Endodermal cell (in vitro differentiated cells): ENCODE data around the gene SSBP3. TPM values are rescaled to one million over a fixed set of nuclear protein-coding genes. Genes with fewer than 3 reads are reported as not detected.

Experiments used
- DNase-seq: peaks from one replicate; pipeline ENCODE4 v3.0.0-alpha.2; 2017
- H3K27ac ChIP-seq: 2 replicates; pipeline ENCODE4 v1.5.1; 2013; ENCODE audit warnings: mild to moderate bottlenecking, low read depth, low read length, moderate library complexity
- H3K27me3 ChIP-seq: 2 replicates; pipeline ENCODE4 v1.6.1; 2013; ENCODE audit warnings: mild to moderate bottlenecking, low read length, moderate library complexity; ENCODE audit not compliant: insufficient read depth, control insufficient read depth, poor library complexity, severe bottlenecking
- H3K36me3 ChIP-seq: 2 replicates; pipeline ENCODE4 v1.7.0; 2013; ENCODE audit warnings: mild to moderate bottlenecking, low read length, moderate library complexity; ENCODE audit not compliant: control insufficient read depth, insufficient read depth
- H3K4me1 ChIP-seq: one replicate; pipeline ENCODE4 v1.7.0; 2013; ENCODE audit warnings: low read length; ENCODE audit not compliant: control insufficient read depth, insufficient read depth
- H3K4me3 ChIP-seq: 2 replicates; pipeline ENCODE4 v1.5.1; 2013; ENCODE audit warnings: mild to moderate bottlenecking, low read length, moderate library complexity
- H3K9ac ChIP-seq: 2 replicates; pipeline ENCODE4 v1.6.1; 2013; ENCODE audit warnings: mild to moderate bottlenecking, low read length, moderate library complexity; ENCODE audit not compliant: poor library complexity, severe bottlenecking; ENCODE audit errors: extremely low read depth
- H3K9me3 ChIP-seq: 2 replicates; pipeline ENCODE4 v1.6.1; 2013; ENCODE audit warnings: mild to moderate bottlenecking, low read length, moderate library complexity; ENCODE audit not compliant: control insufficient read depth
- H3K27ac Mint-ChIP-seq: 2 replicates; pipeline ENCODE4 v1.8.0; 2020; ENCODE audit warnings: mixed read lengths
- H3K27me3 Mint-ChIP-seq: 2 replicates; pipeline ENCODE4 v1.8.0; 2021; ENCODE audit warnings: mild to moderate bottlenecking, mixed read lengths; ENCODE audit not compliant: insufficient read depth
- H3K36me3 Mint-ChIP-seq: 2 replicates; pipeline ENCODE4 v1.8.0; 2020; ENCODE audit warnings: low read depth, mixed read lengths
- H3K4me1 Mint-ChIP-seq: 2 replicates; pipeline ENCODE4 v1.8.0; 2020; ENCODE audit warnings: mixed read lengths
- H3K4me3 Mint-ChIP-seq: 2 replicates; pipeline ENCODE4 v1.8.0; 2020; ENCODE audit warnings: mild to moderate bottlenecking, moderate library complexity, mixed read lengths
- H3K9me3 Mint-ChIP-seq: 2 replicates; pipeline ENCODE4 v1.8.0; 2020; ENCODE audit warnings: mild to moderate bottlenecking, mixed read lengths
- WGBS, 2 experiments: methylation state at CpG; one replicate each; pipeline versions ENCODE4 v1.1.5 to v1.1.7; 2013; ENCODE audit warnings: missing lambda C conversion rate in 2 of 2, mixed read lengths in 1 of 2; ENCODE audit not compliant: insufficient coverage in 1 of 2, insufficient read length in 1 of 2; 5-methylcytosine and 5-hydroxymethylcytosine counted together
- total RNA-seq, 2 donors: library from RNA; stranded (reverse); fragmentation: NEBNext Ultra II Directional in 1 of 2; extraction: Animal tissue kit (Norgen Biotek cat#: 25700) in 1 of 2; gene quantifications; 2 replicates in 1 of 2; 3 replicates in 1 of 2; pipeline ENCODE4 v1.2.1, GENCODE V29; 2021
- TF ChIP-seq, protein P1 (sequence below): fragments of 200-600 bp; sonication (generic); conservative IDR thresholded peaks from 2 replicates; pipeline ENCODE4 v1.5.0; 2021; ENCODE audit warnings: antibody characterized with exemption, mild to moderate bottlenecking

SSBP3 gene
- total RNA-seq, 2 donors from 2014 or later: 342 TPM

- H3K9me3 Mint-ChIP-seq: no peaks in the 10 kb centered on the region
- no peaks in the 10 kb centered on the region for H3K27me3 Mint-ChIP-seq
- Histone ChIP-seq H3K4me3 (no peak overlapping the region), H3K9ac (no peak overlapping the region), H3K27me3 (no peaks in the 10 kb centered on the region), H3K36me3 (peaks cover 62% of the 10 kb centered on the region), H3K9me3 (no peaks in the 10 kb centered on the region), H3K4me1 (peaks cover 33% of the 10 kb centered on the region), H3K27ac (peak overlapping the region; percentile 24)
- peak overlapping the region; percentile 48 for H3K27ac Mint-ChIP-seq
- H3K36me3 Mint-ChIP-seq: peaks cover 18% of the 10 kb centered on the region
- 92 to 100% methylated on average over 5 to 10 of the region's 10 CpGs for WGBS, 2 experiments
- TF ChIP-seq, protein P1, sequence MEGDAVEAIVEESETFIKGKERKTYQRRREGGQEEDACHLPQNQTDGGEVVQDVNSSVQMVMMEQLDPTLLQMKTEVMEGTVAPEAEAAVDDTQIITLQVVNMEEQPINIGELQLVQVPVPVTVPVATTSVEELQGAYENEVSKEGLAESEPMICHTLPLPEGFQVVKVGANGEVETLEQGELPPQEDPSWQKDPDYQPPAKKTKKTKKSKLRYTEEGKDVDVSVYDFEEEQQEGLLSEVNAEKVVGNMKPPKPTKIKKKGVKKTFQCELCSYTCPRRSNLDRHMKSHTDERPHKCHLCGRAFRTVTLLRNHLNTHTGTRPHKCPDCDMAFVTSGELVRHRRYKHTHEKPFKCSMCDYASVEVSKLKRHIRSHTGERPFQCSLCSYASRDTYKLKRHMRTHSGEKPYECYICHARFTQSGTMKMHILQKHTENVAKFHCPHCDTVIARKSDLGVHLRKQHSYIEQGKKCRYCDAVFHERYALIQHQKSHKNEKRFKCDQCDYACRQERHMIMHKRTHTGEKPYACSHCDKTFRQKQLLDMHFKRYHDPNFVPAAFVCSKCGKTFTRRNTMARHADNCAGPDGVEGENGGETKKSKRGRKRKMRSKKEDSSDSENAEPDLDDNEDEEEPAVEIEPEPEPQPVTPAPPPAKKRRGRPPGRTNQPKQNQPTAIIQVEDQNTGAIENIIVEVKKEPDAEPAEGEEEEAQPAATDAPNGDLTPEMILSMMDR: no peak
- DNase-seq: no peak
- H3K4me3 Mint-ChIP-seq: no peak overlapping the region
- H3K4me1 Mint-ChIP-seq: peaks cover 82% of the 10 kb centered on the region
Measured at GRCh38 chr1:54292002-54292911, 113.9 kb downstream of the SSBP3 start.

- Histone ChIP-seq H3K9ac (no peak overlapping the region), H3K36me3 (peaks cover 60% of the 10 kb centered on the region), H3K9me3 (no peaks in the 10 kb centered on the region), H3K27ac (peak overlapping the region; percentile 19), H3K4me3 (no peak overlapping the region), H3K27me3 (no peaks in the 10 kb centered on the region), H3K4me1 (peaks cover 39% of the 10 kb centered on the region)
- no peaks in the 10 kb centered on the region for H3K27me3 Mint-ChIP-seq
- H3K27ac Mint-ChIP-seq: peak overlapping the region; percentile 48
- H3K9me3 Mint-ChIP-seq: no peaks in the 10 kb centered on the region
- H3K4me1 Mint-ChIP-seq: peaks cover 84% of the 10 kb centered on the region
- TF ChIP-seq, protein P1: no peak
- H3K4me3 Mint-ChIP-seq: no peak overlapping the region
- peaks cover 17% of the 10 kb centered on the region for H3K36me3 Mint-ChIP-seq
- no peak for DNase-seq
- 93 to 96% methylated on average over 17 to 20 of the region's 20 CpGs for WGBS, 2 experiments
Measured at GRCh38 chr1:54291276-54292001, 114.8 kb downstream of the SSBP3 start.

DNA sequence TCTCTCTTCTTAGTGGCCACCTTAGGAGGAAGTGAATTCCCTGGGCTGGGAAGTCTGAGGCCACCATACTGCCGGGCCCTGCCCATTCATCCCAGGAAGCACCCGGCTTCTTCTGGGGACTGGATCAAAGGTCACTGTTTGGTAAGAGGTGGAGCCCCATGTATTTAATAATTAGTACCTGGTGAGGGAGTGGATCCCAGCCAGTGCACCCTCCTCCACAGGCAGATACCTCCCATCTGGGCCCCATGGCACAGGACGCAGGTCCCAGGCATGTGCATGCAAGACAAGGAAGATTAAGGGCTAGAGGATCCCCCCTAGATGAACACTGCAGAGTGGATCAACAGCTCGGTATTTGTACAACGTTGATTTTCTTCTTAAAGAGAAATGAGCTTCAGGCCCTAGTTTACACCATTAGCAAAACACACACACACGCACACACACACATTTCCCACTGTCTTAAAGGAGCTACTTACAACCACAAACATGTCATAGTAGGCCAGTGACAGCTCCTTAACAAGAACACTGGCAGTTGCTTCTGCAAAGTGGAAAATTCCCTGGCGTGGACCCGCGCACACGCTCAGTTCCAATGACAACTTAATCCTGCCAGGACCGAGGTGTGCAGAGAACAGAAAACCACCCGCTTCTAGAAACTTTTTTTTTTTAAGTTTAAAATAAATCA, 115.5 kb downstream of the SSBP3 start:
- peaks cover 16% of the 10 kb centered on the region for H3K36me3 Mint-ChIP-seq
- Histone ChIP-seq H3K36me3 (peaks cover 56% of the 10 kb centered on the region), H3K9me3 (no peaks in the 10 kb centered on the region), H3K27ac (no peak overlapping the region), H3K27me3 (no peaks in the 10 kb centered on the region), H3K9ac (no peak overlapping the region), H3K4me3 (no peak overlapping the region), H3K4me1 (peaks cover 36% of the 10 kb centered on the region)
- H3K27me3 Mint-ChIP-seq: no peaks in the 10 kb centered on the region
- DNase-seq: no peak
- no peak overlapping the region for H3K4me3 Mint-ChIP-seq
- peaks cover 84% of the 10 kb centered on the region for H3K4me1 Mint-ChIP-seq
- no peaks in the 10 kb centered on the region for H3K9me3 Mint-ChIP-seq
- no peak overlapping the region for H3K27ac Mint-ChIP-seq
- TF ChIP-seq, protein P1: no peak
- 93% methylated on average over 9 to 12 of the region's 12 CpGs for WGBS, 2 experiments
